Parathyroid adenoma (tissue), 2 donors: ENCODE results near the gene CLP1.
A peak's percentile ranks its signal among the peaks of the same experiment; 100 is the strongest.

Experiments used
- H2AFZ ChIP-seq: fragments of 300-600 bp; sonication (generic); one replicate; pipeline ENCODE4 v1.7.0; 2017; ENCODE audit warnings: antibody characterized with exemption, mild to moderate bottlenecking
- H3K27ac ChIP-seq: fragments of 300-600 bp; sonication (generic); one replicate; pipeline ENCODE4 v1.7.0; 2017
- H3K27me3 ChIP-seq: fragments of 300-600 bp; sonication (generic); one replicate; pipeline ENCODE4 v1.7.0; 2017; ENCODE audit warnings: low read length; ENCODE audit not compliant: control insufficient read depth, insufficient read depth
- H3K36me3 ChIP-seq: fragments of 300-600 bp; sonication (generic); one replicate; pipeline ENCODE4 v1.7.0; 2017; ENCODE audit warnings: low read length; ENCODE audit not compliant: control insufficient read depth, insufficient read depth
- H3K4me1 ChIP-seq: fragments of 300-600 bp; sonication (generic); one replicate; pipeline ENCODE4 v1.7.0; 2017; ENCODE audit warnings: control low read depth
- H3K4me2 ChIP-seq: fragments of 300-600 bp; sonication (generic); one replicate; pipeline ENCODE4 v1.7.0; 2017; ENCODE audit warnings: low read length
- H3K4me3 ChIP-seq: fragments of 300-600 bp; sonication (generic); one replicate; pipeline ENCODE4 v1.7.0; 2017; ENCODE audit warnings: low read depth, low read length
- H3K79me2 ChIP-seq: fragments of 300-600 bp; sonication (generic); one replicate; pipeline ENCODE4 v1.7.0; 2017; ENCODE audit warnings: control low read depth
- H3K9ac ChIP-seq: fragments of 300-600 bp; sonication (generic); one replicate; pipeline ENCODE4 v1.7.0; 2017; ENCODE audit warnings: mild to moderate bottlenecking
- H3K9me3 ChIP-seq: fragments of 300-600 bp; sonication (generic); one replicate; pipeline ENCODE4 v1.7.0; 2017; ENCODE audit warnings: low read length; ENCODE audit not compliant: control insufficient read depth
- TF ChIP-seq, protein P1 (sequence below): fragments of 300-600 bp; sonication (generic); IDR thresholded peaks from one replicate; pipeline ENCODE4 v1.7.0; 2017; ENCODE audit warnings: antibody characterized with exemption, mild to moderate bottlenecking
- donor health status: primary hyperparathyroidism.

CLP1 gene

DNA sequence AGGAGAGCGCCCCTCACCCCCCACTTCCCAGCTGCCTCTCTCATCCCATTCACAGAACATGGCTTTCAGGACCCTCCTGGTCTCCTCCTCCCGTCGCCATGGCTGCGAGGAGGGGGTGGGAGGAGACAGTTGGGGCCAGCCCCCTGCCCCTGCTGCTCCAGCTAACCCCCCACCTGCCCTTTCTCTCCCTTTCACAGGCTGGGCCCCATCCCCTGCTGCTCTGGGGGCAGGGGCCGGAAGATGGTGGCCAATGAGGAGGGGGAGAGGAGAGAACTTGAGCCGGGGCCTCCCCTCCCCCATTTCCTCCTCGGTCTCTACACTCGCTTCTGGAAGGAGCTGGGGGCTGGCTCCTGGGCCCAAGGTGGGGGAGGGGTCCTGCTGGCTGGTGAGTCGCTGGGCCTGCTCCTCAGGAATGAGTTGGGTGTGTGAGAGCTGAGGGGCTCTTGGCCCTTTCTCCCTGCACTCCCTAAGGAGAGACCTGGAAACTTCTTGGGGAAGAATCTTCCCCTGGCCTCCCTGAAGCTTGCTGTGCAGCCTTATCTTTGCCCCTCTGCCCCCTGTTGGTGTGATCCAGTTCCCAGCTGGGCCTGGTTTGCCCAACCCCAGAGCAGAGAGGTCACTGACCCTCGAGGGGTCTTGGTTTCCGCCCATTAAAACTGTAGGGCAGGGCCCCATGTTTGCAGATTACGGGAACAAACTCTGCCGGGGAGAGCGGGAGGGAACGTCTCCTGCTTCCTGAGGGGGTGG is 18.1 kb upstream of the CLP1 start:
- Histone ChIP-seq H3K27ac (no peak overlapping the region), H3K4me1 (no peaks in the 10 kb centered on the region), H3K4me3 (no peak overlapping the region), H3K9me3 (no peaks in the 10 kb centered on the region), H2AFZ (no peak overlapping the region), H3K27me3 (no peaks in the 10 kb centered on the region), H3K36me3 (no peaks in the 10 kb centered on the region), H3K9ac (no peak overlapping the region), H3K79me2 (no peaks in the 10 kb centered on the region), H3K4me2 (peak overlapping the region; percentile 83)
- TF ChIP-seq, protein P1, sequence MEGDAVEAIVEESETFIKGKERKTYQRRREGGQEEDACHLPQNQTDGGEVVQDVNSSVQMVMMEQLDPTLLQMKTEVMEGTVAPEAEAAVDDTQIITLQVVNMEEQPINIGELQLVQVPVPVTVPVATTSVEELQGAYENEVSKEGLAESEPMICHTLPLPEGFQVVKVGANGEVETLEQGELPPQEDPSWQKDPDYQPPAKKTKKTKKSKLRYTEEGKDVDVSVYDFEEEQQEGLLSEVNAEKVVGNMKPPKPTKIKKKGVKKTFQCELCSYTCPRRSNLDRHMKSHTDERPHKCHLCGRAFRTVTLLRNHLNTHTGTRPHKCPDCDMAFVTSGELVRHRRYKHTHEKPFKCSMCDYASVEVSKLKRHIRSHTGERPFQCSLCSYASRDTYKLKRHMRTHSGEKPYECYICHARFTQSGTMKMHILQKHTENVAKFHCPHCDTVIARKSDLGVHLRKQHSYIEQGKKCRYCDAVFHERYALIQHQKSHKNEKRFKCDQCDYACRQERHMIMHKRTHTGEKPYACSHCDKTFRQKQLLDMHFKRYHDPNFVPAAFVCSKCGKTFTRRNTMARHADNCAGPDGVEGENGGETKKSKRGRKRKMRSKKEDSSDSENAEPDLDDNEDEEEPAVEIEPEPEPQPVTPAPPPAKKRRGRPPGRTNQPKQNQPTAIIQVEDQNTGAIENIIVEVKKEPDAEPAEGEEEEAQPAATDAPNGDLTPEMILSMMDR = no peak

- no peak overlapping the region for H3K4me2 ChIP-seq
- H3K4me3 ChIP-seq = no peak overlapping the region
- no peak overlapping the region for H3K9ac ChIP-seq
- TF ChIP-seq, protein P1 = no peak
- H3K27me3 ChIP-seq = no peaks in the 10 kb centered on the region
- H3K9me3 ChIP-seq = no peaks in the 10 kb centered on the region
- H3K27ac ChIP-seq = no peak overlapping the region
- no peaks in the 10 kb centered on the region for H3K36me3 ChIP-seq
- no peaks in the 10 kb centered on the region for H3K4me1 ChIP-seq
- no peak overlapping the region for H2AFZ ChIP-seq
- H3K79me2 ChIP-seq = no peaks in the 10 kb centered on the region
Measured at GRCh38 chr11:57640068-57640800, 17.3 kb upstream of the CLP1 start.

DNA sequence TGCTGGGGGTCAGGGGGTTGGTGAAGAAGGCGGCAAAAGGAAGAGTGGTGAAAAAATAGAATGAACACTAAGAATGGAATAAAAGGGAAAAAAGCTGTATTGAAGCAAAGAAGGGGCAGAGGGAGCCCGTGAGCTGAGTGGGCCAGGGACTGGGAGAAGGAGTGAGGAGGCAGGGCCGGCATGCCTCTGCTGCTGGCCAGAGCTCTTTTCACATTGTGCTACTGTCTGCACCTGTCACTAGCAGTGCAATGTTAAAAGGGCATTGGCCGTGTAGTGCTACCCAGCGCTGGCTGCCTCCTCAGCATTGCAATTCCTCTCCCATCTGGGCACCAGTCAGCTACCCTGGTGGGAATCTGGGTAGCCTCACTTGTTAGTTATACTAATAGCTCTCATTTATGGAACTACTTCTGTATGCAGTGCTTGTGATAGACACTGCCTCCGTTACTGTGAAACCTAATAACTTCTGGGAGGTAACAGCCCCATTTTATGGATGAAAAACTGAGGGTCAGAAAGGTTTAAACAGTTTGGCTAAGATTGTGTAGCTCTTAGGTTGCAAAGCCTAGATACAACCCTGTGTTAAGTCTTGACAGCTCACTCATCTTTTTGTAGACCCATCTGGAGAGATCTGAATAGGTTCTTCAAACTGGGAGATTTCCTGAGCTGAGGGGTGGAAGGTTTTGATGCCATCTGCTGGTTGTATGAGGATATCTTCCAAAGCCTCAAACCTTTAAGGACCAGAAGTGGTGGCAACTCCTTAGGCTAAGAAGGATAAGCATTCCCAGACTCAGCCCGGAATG is 16.4 kb upstream of the CLP1 start:
- no peak overlapping the region for H2AFZ ChIP-seq
- no peaks in the 10 kb centered on the region for H3K36me3 ChIP-seq
- H3K27me3 ChIP-seq = no peaks in the 10 kb centered on the region
- TF ChIP-seq, protein P1 = peak; percentile 32
- no peaks in the 10 kb centered on the region for H3K79me2 ChIP-seq
- H3K4me2 ChIP-seq = no peak overlapping the region
- H3K9me3 ChIP-seq = no peaks in the 10 kb centered on the region
- no peaks in the 10 kb centered on the region for H3K4me1 ChIP-seq
- no peak overlapping the region for H3K4me3 ChIP-seq
- no peak overlapping the region for H3K9ac ChIP-seq
- no peak overlapping the region for H3K27ac ChIP-seq

GRCh38 chr11:57643802-57644201 is 13.8 kb upstream of the CLP1 start:
- H3K9ac ChIP-seq = no peak overlapping the region

More at GRCh38 chr11:57643802-57644201, 13.8 kb upstream of the CLP1 start:
- no peak overlapping the region for H2AFZ ChIP-seq
- H3K4me2 ChIP-seq = no peak overlapping the region
- no peaks in the 10 kb centered on the region for H3K27me3 ChIP-seq
- no peak overlapping the region for H3K27ac ChIP-seq
- H3K79me2 ChIP-seq = no peaks in the 10 kb centered on the region
- TF ChIP-seq, protein P1 = no peak
- no peaks in the 10 kb centered on the region for H3K9me3 ChIP-seq
- H3K4me1 ChIP-seq = no peaks in the 10 kb centered on the region
- no peak overlapping the region for H3K4me3 ChIP-seq
- H3K36me3 ChIP-seq = no peaks in the 10 kb centered on the region
